LHCN-M2 (cell line): ENCODE data around the gene TMEM238L. TPM values are rescaled to one million over a fixed set of nuclear protein-coding genes. Genes with fewer than 3 reads are reported as not detected.

Source experiments
- DNase-seq: peaks from one replicate; pipeline ENCODE4 v3.0.0-alpha.2; 2012; ENCODE audit warnings: low read depth
- total RNA-seq: library from RNA; depleted of rRNA; stranded (reverse); fragments of >200 nt; gene quantifications from 2 replicates; pipeline ENCODE4 v1.2.3, GENCODE V29; 2014; rRNA removed

Gene TMEM238L
- total RNA-seq, 1 experiment from 2014 or later = not detected

- no peak for DNase-seq
Observed at GRCh38 chr17:10748531-10749181, 55.2 kb downstream of the TMEM238L start.

- DNase-seq = peak; percentile 48
Observed at GRCh38 chr17:10745231-10745630, 58.7 kb downstream of the TMEM238L start.

Other genes with a start within 250 kb of the TMEM238L start
- gene MYH3, start 146.8 kb downstream of the TMEM238L start, total RNA-seq = 0.19 and 0.40 TPM in 2 replicates
- 37.0 and 40.7 TPM in 2 replicates for gene SCO1, start 106.6 kb downstream of the TMEM238L start, total RNA-seq
- 7.3 and 9.4 TPM in 2 replicates for gene ADPRM, start 106.5 kb downstream of the TMEM238L start, total RNA-seq
- gene TMEM220, start 74.1 kb downstream of the TMEM238L start, total RNA-seq = 2.4 and 4.8 TPM in 2 replicates
- gene PIRT, start 34.0 kb upstream of the TMEM238L start, total RNA-seq = not detected in 2 replicates